GM12892 (cell line): ENCODE measurements around the gene NCLN.

Experiments
- POLR2A ChIP-seq: IDR thresholded peaks from 2 replicates; pipeline ENCODE4 v1.6.1; 2011; ENCODE audit warnings: low read depth, low read length, control low read depth
- POLR2AphosphoS5 ChIP-seq: IDR thresholded peaks from 2 replicates; pipeline ENCODE4 v1.6.1; 2011; ENCODE audit warnings: low read depth, low read length, control low read depth
- TAF1 ChIP-seq: IDR thresholded peaks from 2 replicates; pipeline ENCODE4 v1.6.1; 2011; ENCODE audit warnings: low read depth, mild to moderate bottlenecking, control low read depth, low read length, borderline replicate concordance

- TF ChIP-seq POLR2AphosphoS5 (no peak), POLR2A (no peak), TAF1 (no peak)
Observed at GRCh38 chr19:3224346-3225168, 38.8 kb downstream of the NCLN start, which contains the start of gene CELF5.
